ENCODE data around the gene WNT5B.
A peak's percentile ranks its signal among the peaks of the same experiment; 100 is the strongest.

DNA sequence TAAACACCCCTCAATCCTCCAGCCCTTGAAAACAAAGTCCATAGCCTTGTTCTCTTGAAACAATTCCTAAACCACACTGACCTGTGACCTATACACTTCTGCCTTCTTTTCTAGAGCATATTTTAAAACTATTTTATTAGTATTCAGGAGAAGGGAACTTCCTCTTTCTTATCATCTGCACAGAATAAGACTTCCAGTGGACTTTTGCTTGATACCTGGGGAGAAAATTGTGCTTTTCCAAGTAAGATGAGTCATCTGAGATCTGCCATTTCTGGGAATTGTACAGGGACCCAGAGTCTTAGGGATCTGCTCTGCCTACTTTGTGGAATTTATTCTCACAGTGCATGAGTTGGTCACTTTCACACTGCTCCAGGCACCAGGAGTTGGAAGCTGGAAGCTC lies 10.5 kb upstream of the WNT5B start:
- TF ChIP-seq, protein P1, sequence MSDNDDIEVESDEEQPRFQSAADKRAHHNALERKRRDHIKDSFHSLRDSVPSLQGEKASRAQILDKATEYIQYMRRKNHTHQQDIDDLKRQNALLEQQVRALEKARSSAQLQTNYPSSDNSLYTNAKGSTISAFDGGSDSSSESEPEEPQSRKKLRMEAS (IDR thresholded peaks at IDR 0.05; ENCODE audit: low read depth) = no peak
- TF ChIP-seq POLR2AphosphoS5 (IDR thresholded peaks at IDR 0.05; ENCODE audit: low read depth, low read length) (no peak), EZH2phosphoT487 (IDR thresholded peaks at IDR 0.05; ENCODE audit: borderline replicate concordance, low read depth) (no peak), GABPA (IDR thresholded peaks at IDR 0.05; ENCODE audit: low read depth) (no peak), RFX5 (IDR thresholded peaks at IDR 0.05; ENCODE audit: low read length) (no peak), TEAD4 (IDR thresholded peaks at IDR 0.05; ENCODE audit: borderline replicate concordance, insufficient read depth) (no peak), JUND (IDR thresholded peaks at IDR 0.05) (peak; percentile 18; the same call in 1 of the 2 replicates)
- TF ChIP-seq, protein P2, sequence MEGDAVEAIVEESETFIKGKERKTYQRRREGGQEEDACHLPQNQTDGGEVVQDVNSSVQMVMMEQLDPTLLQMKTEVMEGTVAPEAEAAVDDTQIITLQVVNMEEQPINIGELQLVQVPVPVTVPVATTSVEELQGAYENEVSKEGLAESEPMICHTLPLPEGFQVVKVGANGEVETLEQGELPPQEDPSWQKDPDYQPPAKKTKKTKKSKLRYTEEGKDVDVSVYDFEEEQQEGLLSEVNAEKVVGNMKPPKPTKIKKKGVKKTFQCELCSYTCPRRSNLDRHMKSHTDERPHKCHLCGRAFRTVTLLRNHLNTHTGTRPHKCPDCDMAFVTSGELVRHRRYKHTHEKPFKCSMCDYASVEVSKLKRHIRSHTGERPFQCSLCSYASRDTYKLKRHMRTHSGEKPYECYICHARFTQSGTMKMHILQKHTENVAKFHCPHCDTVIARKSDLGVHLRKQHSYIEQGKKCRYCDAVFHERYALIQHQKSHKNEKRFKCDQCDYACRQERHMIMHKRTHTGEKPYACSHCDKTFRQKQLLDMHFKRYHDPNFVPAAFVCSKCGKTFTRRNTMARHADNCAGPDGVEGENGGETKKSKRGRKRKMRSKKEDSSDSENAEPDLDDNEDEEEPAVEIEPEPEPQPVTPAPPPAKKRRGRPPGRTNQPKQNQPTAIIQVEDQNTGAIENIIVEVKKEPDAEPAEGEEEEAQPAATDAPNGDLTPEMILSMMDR (IDR thresholded peaks at IDR 0.05) = no peak
- TF ChIP-seq, protein P3, sequence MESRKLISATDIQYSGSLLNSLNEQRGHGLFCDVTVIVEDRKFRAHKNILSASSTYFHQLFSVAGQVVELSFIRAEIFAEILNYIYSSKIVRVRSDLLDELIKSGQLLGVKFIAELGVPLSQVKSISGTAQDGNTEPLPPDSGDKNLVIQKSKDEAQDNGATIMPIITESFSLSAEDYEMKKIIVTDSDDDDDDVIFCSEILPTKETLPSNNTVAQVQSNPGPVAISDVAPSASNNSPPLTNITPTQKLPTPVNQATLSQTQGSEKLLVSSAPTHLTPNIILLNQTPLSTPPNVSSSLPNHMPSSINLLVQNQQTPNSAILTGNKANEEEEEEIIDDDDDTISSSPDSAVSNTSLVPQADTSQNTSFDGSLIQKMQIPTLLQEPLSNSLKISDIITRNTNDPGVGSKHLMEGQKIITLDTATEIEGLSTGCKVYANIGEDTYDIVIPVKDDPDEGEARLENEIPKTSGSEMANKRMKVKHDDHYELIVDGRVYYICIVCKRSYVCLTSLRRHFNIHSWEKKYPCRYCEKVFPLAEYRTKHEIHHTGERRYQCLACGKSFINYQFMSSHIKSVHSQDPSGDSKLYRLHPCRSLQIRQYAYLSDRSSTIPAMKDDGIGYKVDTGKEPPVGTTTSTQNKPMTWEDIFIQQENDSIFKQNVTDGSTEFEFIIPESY (IDR thresholded peaks at IDR 0.05; ENCODE audit: borderline replicate concordance, low read depth) = no peak

Data from SK-N-SH (cell line).